ENCODE results near the gene GALR2. TPM values are rescaled to one million over a fixed set of nuclear protein-coding genes. Genes with fewer than 3 reads are reported as not detected.

The GALR2 gene
- total RNA-seq, 6 experiments from 2014 or later = 0.18 TPM; not detected in 5

GRCh38 chr17:76046064-76046463 is 28.5 kb upstream of the GALR2 start:
- no peaks in the 10 kb centered on the region for H3K4me1 ChIP-seq
- H3K9me3 ChIP-seq = no peaks in the 10 kb centered on the region
- ATAC-seq (no peak), DNase-seq (no peak)
- 82% methylated on average over 5 of the region's 8 CpGs for WGBS (ENCODE audit: insufficient coverage, low coverage, low lambda C conversion rate, missing lambda C conversion rate)
- no peak overlapping the region for H3K4me3 ChIP-seq
- no peaks in the 10 kb centered on the region for H3K27me3 ChIP-seq
- TF ChIP-seq POLR2A (IDR thresholded peaks at IDR 0.05) (no peak), CTCF (IDR thresholded peaks at IDR 0.05) (no peak)
- H3K27ac ChIP-seq = no peak overlapping the region
- H3K36me3 ChIP-seq = peaks cover 0 to 94% (median 58%) of the 10 kb centered on the region in 4 donors
- intact Hi-C loops (cut with DNase I) = no loop called here

GRCh38 chr17:76048025-76048605 is 26.5 kb upstream of the GALR2 start:
- no peak overlapping the region for H3K4me3 ChIP-seq
- 84% methylated on average over 7 of the region's 9 CpGs for WGBS (ENCODE audit: insufficient coverage, low coverage, low lambda C conversion rate, missing lambda C conversion rate)
- no peaks in the 10 kb centered on the region for H3K9me3 ChIP-seq
- H3K36me3 ChIP-seq = peaks cover 0 to 91% (median 50%) of the 10 kb centered on the region in 4 donors
- TF ChIP-seq CTCF (IDR thresholded peaks at IDR 0.05) (no peak), POLR2A (IDR thresholded peaks at IDR 0.05) (no peak)
- intact Hi-C loops (cut with DNase I) = no loop called here
- no peaks in the 10 kb centered on the region for H3K27me3 ChIP-seq
- H3K27ac ChIP-seq = no peak overlapping the region
- no peaks in the 10 kb centered on the region for H3K4me1 ChIP-seq
- DNase-seq = no peak
- no peak for ATAC-seq

- WGBS (ENCODE audit: insufficient coverage, low coverage, low lambda C conversion rate, missing lambda C conversion rate) = 65% methylated on average over 7 of the region's 9 CpGs
These were observed 25.9 kb upstream of the GALR2 start for GRCh38 chr17:76048711-76049110.

GRCh38 chr17:76049239-76049638 is 25.3 kb upstream of the GALR2 start:
- 86% methylated on average over 3 of the region's 3 CpGs for WGBS (ENCODE audit: insufficient coverage, low coverage, low lambda C conversion rate, missing lambda C conversion rate)
- Histone ChIP-seq H3K27me3 (no peaks in the 10 kb centered on the region), H3K4me1 (no peaks in the 10 kb centered on the region), H3K4me3 (no peak overlapping the region), H3K27ac (no peak overlapping the region), H3K9me3 (no peaks in the 10 kb centered on the region), H3K36me3 (peaks cover 0 to 89% (median 47%) of the 10 kb centered on the region in 4 donors)
- intact Hi-C loops (cut with DNase I) = no loop called here
- no peak for DNase-seq
- TF ChIP-seq CTCF (IDR thresholded peaks at IDR 0.05) (no peak), POLR2A (IDR thresholded peaks at IDR 0.05) (no peak)
- ATAC-seq = no peak

More at GRCh38 chr17:76048711-76049110, 25.9 kb upstream of the GALR2 start:
- DNase-seq (no peak), ATAC-seq (no peak)
- H3K27me3 ChIP-seq = no peaks in the 10 kb centered on the region
- H3K27ac ChIP-seq = no peak overlapping the region
- H3K36me3 ChIP-seq = peaks cover 0 to 89% (median 49%) of the 10 kb centered on the region in 4 donors
- no peak overlapping the region for H3K4me3 ChIP-seq
- intact Hi-C loops (cut with DNase I) = no loop called here
- TF ChIP-seq CTCF (IDR thresholded peaks at IDR 0.05) (no peak), POLR2A (IDR thresholded peaks at IDR 0.05) (no peak)
- no peaks in the 10 kb centered on the region for H3K4me1 ChIP-seq
- H3K9me3 ChIP-seq = no peaks in the 10 kb centered on the region

Measured in right lobe of liver (tissue), 6 donors.